ENCODE measurements around the gene MYBPC1. TPM values are rescaled to one million over a fixed set of nuclear protein-coding genes. Genes with fewer than 3 reads are reported as not detected.
"Not testable (repeated sequence)": the region's sequence is repeated elsewhere in the genome, so short reads cannot be mapped to it uniquely, and the experiment has no call there.

The MYBPC1 gene
- total RNA-seq, 4 donors from 2014 or later = 0.13 to 1.6 TPM; not detected in 2

- Histone ChIP-seq H3K36me3 (peaks cover 0 to 9% of the 10 kb centered on the region in 2 donors), H3K27me3 (no peaks in the 10 kb centered on the region), H3K9me3 (no peaks in the 10 kb centered on the region), H3K27ac (no peak overlapping the region), H3K4me1 (no peaks in the 10 kb centered on the region), H3K4me3 (replicated peaks in 1 of 3) (no peak overlapping the region)
- 95% methylated on average over 4 of the region's 4 CpGs for WGBS, 2 donors
- no peak for DNase-seq
- no peak for TF ChIP-seq POLR2A (IDR thresholded peaks at IDR 0.05)
- intact Hi-C loops (cut with DNase I) = no loop called here
These were observed 127.6 kb downstream of the MYBPC1 start for GRCh38 chr12:101722392-101722791.

GRCh38 chr12:101727098-101727497, 132.3 kb downstream of the MYBPC1 start:
- intact Hi-C loops (cut with DNase I) = no loop called here
- Histone ChIP-seq H3K4me1 (no peaks in the 10 kb centered on the region), H3K4me3 (replicated peaks in 1 of 3) (no peak overlapping the region), H3K27ac (peak overlapping the region in 2 of 3 donors; percentile 4 to 15), H3K9me3 (no peaks in the 10 kb centered on the region), H3K36me3 (peaks cover 0 to 9% of the 10 kb centered on the region in 2 donors), H3K27me3 (no peaks in the 10 kb centered on the region)
- TF ChIP-seq POLR2A (IDR thresholded peaks at IDR 0.05) (no peak), CTCF (IDR thresholded peaks at IDR 0.05) (no peak)
- no peak for DNase-seq

- DNase-seq = no peak
- intact Hi-C loops (cut with DNase I) = no loop called here
- Histone ChIP-seq H3K9me3 (no peaks in the 10 kb centered on the region), H3K4me3 (replicated peaks in 1 of 3) (no peak overlapping the region), H3K27ac (no peak overlapping the region), H3K27me3 (no peaks in the 10 kb centered on the region), H3K36me3 (peaks cover 0 to 3% of the 10 kb centered on the region in 2 donors), H3K4me1 (no peaks in the 10 kb centered on the region)
- TF ChIP-seq CTCF (IDR thresholded peaks at IDR 0.05) (no peak), POLR2A (IDR thresholded peaks at IDR 0.05) (no peak)
These were observed 135.1 kb downstream of the MYBPC1 start for GRCh38 chr12:101729842-101730241.

GRCh38 chr12:101732318-101732717, 137.5 kb downstream of the MYBPC1 start:
- Histone ChIP-seq H3K36me3 (no peaks in the 10 kb centered on the region), H3K27me3 (no peaks in the 10 kb centered on the region), H3K4me3 (replicated peaks in 1 of 3) (no peak overlapping the region), H3K4me1 (no peaks in the 10 kb centered on the region), H3K9me3 (no peaks in the 10 kb centered on the region), H3K27ac (no peak overlapping the region)
- 96 to 97% methylated on average over 1 of the region's 1 CpG for WGBS, 2 donors
- intact Hi-C loops (cut with DNase I) = no loop called here
- DNase-seq = no peak
- no peak for TF ChIP-seq CTCF (IDR thresholded peaks at IDR 0.05)
- no peak for TF ChIP-seq POLR2A (IDR thresholded peaks at IDR 0.05)

- intact Hi-C loops (cut with DNase I) = no loop called here
- H3K4me1 ChIP-seq = no peaks in the 10 kb centered on the region
- H3K27me3 ChIP-seq = no peaks in the 10 kb centered on the region
- no peaks in the 10 kb centered on the region for H3K9me3 ChIP-seq
- no peak for TF ChIP-seq POLR2A (IDR thresholded peaks at IDR 0.05)
- TF ChIP-seq CTCF (IDR thresholded peaks at IDR 0.05) = no peak
- DNase-seq = no peak
- WGBS, 2 donors = 87 to 89% methylated on average over 2 of the region's 2 CpGs
- H3K36me3 ChIP-seq = no peaks in the 10 kb centered on the region
- no peak overlapping the region for H3K4me3 ChIP-seq (replicated peaks in 1 of 3)
- no peak overlapping the region for H3K27ac ChIP-seq
These were observed 138.4 kb downstream of the MYBPC1 start for GRCh38 chr12:101733166-101733565.

- intact Hi-C loops (cut with DNase I) = not testable (repeated sequence)
These were observed 139.7 kb downstream of the MYBPC1 start for GRCh38 chr12:101734482-101734881.

More at GRCh38 chr12:101734482-101734881, 139.7 kb downstream of the MYBPC1 start:
- 84 to 87% methylated on average over 5 of the region's 5 CpGs for WGBS, 2 donors
- not testable (repeated sequence) for DNase-seq; H3K27ac ChIP-seq; H3K4me3 ChIP-seq (replicated peaks in 1 of 3); H3K4me1 ChIP-seq; H3K36me3 ChIP-seq; H3K27me3 ChIP-seq; H3K9me3 ChIP-seq

Small RNAs within 50 kb of the gene (small RNA-seq; reads per million reads assigned to genes)
- not detected for gene RNY1P16

Other genes starting within 250 kb of the MYBPC1 start
- gene ARL1, start 187.2 kb upstream of the MYBPC1 start, total RNA-seq = 100 to 1,000 TPM in 2 of 4 donors, 10 to 100 TPM in 2; 80.0 to 104 (median 100) TPM
- gene SPIC, start 119.6 kb upstream of the MYBPC1 start, total RNA-seq = not detected
- gene CHPT1, start 102.7 kb downstream of the MYBPC1 start, total RNA-seq = 100 to 1,000 TPM in 3 of 4 donors, 10 to 100 TPM in 1; 94.5 to 177 (median 150) TPM
- under 1 TPM in 1 of 4 donors, not detected in 3; 0.67 TPM for gene SYCP3, start 144.5 kb downstream of the MYBPC1 start, total RNA-seq
- gene GNPTAB, start 236.0 kb downstream of the MYBPC1 start, total RNA-seq = 10 to 100 TPM; 26.5 to 40.8 (median 36.6) TPM